AG10803 (cell line): ENCODE data around the gene HIPK2.

Experiments
- DNase-seq: peaks from one replicate; pipeline ENCODE4 v3.0.0; 2010; ENCODE audit warnings: low read depth
- H3K4me3 ChIP-seq: 2 replicates; pipeline ENCODE4 v1.5.1; 2011; ENCODE audit warnings: mild to moderate bottlenecking, low read length, control low read depth
- CTCF ChIP-seq: conservative IDR thresholded peaks from 2 replicates; pipeline ENCODE4 v1.5.1; 2011; ENCODE audit warnings: mild to moderate bottlenecking, low read length, control low read depth, inconsistent platforms

HIPK2 gene

GRCh38 chr7:139777948-139778841, at the start of gene HIPK2:
Gene HIPK2 (minus strand): TSS chr7:139777998. CDS start chr7:139777623, 375 bp downstream.
- peak within 1 kb of the TSS; percentile 72 for H3K4me3 ChIP-seq
- DNase-seq: peak; percentile 62
- no peak for TF ChIP-seq CTCF

- no peak for TF ChIP-seq CTCF
- no peak for DNase-seq
- H3K4me3 ChIP-seq: no peak overlapping the region
These were observed 49.2 kb upstream of the HIPK2 start for GRCh38 chr7:139827042-139827441.

- H3K4me3 ChIP-seq: no peak overlapping the region
- TF ChIP-seq CTCF: no peak
- peak; percentile 29 for DNase-seq
These were observed 48.0 kb upstream of the HIPK2 start for GRCh38 chr7:139825666-139826290.

GRCh38 chr7:139823959-139824521, 46.2 kb upstream of the HIPK2 start:
- no peak overlapping the region for H3K4me3 ChIP-seq
- TF ChIP-seq CTCF: no peak

GRCh38 chr7:139822855-139823254, 45.1 kb upstream of the HIPK2 start:
- H3K4me3 ChIP-seq: no peak overlapping the region
- no peak for DNase-seq
- no peak for TF ChIP-seq CTCF

More at GRCh38 chr7:139823959-139824521, 46.2 kb upstream of the HIPK2 start:
- DNase-seq: peak; percentile 63

- no peak for TF ChIP-seq CTCF
These were observed 43.7 kb upstream of the HIPK2 start for GRCh38 chr7:139821349-139822105.

More at GRCh38 chr7:139821349-139822105, 43.7 kb upstream of the HIPK2 start:
- no peak for DNase-seq
- no peak overlapping the region for H3K4me3 ChIP-seq
